Sigmoid colon (tissue), 3 donors: ENCODE data around the gene NOL4L.

Experiments used
- POLR2A ChIP-seq, 2 donors: fragments of 450-650 bp; IDR thresholded peaks; one replicate each; pipeline ENCODE4 v1.6.1; 2016; ENCODE audit warnings: antibody characterized with exemption in 2 of 2, mild to moderate bottlenecking in 2 of 2, moderate library complexity in 2 of 2
- TF ChIP-seq, protein P1 (sequence below), 4 experiments: fragments of 450-650 bp in 3 of 4; fragments of 200-600 bp in 1 of 4; IDR thresholded peaks; one replicate each; pipeline ENCODE4 v1.5.1; 2016 to 2019; ENCODE audit warnings: antibody characterized with exemption in 4 of 4, mild to moderate bottlenecking in 3 of 4, moderate library complexity in 2 of 4

GRCh38 chr20:32429745-32430360 is 155.3 kb downstream of the NOL4L start:
- TF ChIP-seq, protein P1, sequence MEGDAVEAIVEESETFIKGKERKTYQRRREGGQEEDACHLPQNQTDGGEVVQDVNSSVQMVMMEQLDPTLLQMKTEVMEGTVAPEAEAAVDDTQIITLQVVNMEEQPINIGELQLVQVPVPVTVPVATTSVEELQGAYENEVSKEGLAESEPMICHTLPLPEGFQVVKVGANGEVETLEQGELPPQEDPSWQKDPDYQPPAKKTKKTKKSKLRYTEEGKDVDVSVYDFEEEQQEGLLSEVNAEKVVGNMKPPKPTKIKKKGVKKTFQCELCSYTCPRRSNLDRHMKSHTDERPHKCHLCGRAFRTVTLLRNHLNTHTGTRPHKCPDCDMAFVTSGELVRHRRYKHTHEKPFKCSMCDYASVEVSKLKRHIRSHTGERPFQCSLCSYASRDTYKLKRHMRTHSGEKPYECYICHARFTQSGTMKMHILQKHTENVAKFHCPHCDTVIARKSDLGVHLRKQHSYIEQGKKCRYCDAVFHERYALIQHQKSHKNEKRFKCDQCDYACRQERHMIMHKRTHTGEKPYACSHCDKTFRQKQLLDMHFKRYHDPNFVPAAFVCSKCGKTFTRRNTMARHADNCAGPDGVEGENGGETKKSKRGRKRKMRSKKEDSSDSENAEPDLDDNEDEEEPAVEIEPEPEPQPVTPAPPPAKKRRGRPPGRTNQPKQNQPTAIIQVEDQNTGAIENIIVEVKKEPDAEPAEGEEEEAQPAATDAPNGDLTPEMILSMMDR (IDR thresholded peaks at IDR 0.05): no peak
- no peak for TF ChIP-seq POLR2A (IDR thresholded peaks at IDR 0.05)
